NCI-H2029 (cell line): ENCODE measurements around the gene CMYA5.

Experiments
- DNase-seq: peaks from one replicate; lab custom pipeline; 2025; lab: John Stamatoyannopoulos, UW

CMYA5 gene

DNA sequence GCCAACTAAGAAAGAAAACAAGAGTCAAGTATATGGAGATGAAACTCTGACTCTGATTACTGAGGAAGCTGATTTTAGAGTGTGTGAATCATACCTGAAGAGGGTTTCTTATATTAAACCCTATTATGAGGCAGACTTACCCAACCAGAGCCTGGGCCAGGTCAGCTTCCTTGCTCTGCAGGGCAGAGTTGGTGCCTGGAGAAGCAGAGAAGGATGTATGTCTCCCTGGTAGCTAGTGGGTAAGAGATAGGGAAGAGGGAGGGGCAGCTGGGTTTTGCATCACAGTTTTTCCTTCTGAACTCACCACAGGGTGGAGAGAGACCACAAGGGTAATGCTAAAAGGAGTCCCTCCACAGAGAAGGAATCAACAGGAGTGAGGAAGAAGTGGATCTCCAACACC is 104.1 kb downstream of the CMYA5 start:
- no peak for DNase-seq

DNA sequence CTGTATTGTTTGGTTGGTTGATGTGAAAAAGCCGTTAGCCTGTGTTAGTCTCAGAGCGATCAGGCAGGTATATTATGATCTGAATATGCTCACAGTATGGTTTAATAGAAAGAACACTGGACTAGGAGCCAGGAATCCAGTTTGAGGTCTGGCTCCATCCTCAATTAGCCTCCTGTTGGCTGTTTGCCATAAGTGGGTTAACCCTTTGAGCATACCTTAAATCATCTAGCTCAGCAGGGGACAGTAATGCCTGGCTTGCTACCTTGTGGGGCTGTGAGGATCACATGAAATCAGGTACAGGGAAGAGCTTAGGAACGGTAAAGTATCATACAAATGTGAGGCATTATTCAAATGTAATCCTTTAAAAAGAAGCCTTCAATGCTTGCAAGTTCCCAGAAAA is 104.7 kb downstream of the CMYA5 start:
- DNase-seq, result peak; percentile 24

DNA sequence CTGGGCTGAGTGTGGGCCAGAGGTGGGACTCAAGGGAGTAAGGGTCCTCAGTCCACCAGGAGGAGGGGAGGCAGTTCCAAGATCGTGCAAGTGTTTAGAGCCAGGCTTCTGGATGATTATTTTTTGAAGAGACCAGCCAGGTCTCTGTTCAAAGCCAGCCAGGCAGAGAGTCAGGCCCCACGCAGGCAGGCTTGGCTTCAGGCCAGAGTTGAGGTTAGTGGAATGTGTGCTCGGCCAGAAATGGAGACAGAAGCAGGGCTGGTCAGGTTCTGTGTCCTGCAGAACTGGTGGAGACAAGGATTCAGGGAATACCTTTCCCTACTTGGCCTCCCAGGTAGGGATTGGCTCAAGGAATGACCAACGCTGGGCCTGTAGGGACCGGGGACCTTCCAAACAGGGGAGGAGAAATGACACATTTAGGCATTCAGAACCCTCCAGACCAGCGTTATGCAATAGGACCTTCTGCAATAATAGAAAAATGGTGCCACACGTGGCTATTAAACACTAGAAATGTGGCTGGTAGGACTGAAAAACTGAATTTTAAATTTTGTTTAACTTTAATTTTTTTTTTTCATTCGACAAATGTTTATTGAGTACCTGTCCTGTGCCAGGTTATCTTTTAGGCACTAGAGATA is 106.2 kb downstream of the CMYA5 start:
- peak; percentile 20 for DNase-seq

DNA sequence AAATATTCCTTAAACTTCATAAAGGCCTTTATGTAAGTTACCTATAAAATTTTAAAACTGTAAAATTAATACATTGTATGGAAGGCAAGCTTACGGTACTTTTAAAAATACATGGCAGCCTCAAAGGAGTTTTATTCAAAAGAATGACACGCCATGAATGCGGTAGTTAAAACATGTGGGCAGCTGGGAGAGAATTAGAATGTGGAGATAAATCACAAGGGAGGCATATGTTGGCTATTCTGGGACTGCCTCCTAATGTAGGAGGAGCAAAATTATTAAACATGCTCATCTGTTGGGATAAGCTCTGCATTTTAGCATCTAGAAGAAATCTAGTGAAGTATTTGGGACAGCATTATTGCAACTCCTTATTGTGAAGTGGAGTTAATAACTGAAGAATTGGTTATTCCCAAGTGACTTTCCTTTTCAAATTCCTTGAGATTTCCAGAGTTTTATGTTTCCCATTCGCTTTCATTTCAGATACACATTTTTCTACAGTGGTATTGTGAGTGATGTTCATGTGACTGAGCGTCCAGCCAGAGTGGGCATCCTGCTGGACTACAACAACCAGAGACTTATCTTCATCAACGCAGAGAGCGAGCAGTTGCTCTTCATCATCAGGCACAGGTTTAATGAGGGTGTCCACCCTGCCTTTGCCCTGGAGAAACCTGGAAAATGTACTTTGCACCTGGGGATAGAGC is 109.4 kb downstream of the CMYA5 start:
- DNase-seq, result no peak

DNA sequence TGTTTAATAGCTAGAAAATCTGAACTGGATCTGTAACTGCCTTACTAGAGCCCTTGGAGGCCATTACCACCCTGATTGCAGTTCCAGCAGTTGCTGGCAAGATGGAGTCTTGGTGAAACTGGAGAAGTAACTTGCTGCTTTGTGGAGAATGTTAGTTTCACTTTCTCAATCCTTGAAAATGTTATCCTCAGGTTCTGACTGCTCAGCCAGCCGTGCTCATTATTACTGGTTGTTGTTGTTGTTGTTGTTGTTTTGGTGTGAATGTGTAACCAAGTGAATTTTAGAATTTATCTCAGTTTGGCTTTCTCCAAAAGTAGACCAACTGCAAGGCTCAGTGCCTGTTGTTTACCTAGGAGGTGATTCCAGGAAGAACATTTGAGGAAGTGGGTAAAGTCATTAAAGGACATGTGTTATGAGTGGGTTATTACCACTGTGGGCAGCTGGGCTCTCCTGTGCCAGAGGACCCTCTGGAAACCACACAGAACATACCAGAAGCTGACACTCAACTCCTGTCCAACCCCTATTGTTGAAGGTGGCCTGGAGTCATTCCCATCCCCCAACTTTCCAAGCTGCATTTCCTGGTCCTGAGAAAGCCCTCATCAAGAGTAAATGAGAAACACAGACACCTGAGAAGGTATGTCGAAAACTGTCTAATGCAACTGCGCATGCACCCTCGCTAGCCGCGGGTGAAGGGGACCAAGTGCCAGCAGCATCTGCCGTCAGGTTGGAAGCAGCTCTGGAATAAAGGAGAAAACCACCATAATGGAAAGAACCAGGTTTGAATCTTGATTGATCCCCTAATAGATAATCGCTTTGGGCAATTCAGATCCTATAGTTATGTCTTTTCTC is 111.6 kb downstream of the CMYA5 start:
- peak; percentile 95 for DNase-seq

DNA sequence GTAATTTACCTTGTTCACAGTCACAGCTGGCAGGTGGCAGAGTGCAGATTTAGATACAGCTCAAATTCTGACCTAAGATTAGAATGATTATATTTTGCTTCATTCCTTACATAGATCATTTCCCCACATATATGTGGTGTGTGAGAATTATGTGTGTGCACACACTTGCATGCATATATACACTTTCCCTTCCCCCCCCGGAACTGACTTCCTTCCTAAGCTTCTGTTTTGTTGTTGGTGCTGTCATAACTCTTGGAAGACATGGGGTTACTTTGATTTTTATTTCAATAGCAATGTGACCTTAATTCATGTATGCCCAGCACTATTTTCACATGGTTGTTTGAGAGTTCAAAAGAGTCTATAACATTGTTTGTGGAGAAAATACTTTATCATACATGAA is 112.8 kb downstream of the CMYA5 start:
- no peak for DNase-seq

DNA sequence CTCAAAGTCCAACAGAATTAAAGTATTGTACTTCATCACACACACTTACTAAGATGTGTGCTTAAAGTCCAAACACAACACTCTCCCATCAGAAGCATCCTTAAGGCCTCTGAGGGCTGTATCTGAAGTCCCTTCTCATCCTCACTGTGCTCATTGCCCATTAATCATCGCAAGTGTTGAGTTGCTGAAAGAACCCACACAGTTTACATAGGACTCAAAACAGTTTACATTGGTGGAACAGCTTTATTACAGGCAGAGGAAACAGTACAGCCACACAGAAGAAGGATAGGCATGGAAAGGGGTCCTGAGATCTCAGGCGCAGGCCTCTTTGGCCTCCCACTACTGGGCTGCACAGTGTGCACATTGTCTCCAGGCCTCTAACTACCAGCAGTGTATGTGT is 113.4 kb downstream of the CMYA5 start:
- DNase-seq, result no peak

DNA sequence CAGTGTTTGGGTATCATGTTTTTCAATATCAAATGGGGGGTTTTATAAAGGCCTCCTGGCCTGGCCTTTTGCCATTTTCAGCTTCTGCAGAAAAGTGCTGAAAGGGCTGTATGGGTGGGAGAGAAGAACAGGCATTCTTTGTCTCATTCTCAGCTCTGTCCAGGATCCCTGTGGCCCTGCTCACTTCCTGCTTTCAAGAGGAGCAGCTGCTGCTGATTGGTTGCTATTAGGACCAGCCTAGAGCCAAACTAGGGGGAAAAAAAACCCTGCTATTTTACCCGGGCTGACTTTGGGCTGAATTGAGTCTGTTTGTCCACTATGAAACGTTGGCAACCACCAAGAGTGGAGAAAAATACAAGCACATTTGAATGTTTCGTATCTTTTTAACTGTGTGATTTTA is 117.1 kb downstream of the CMYA5 start:
- DNase-seq, result peak; percentile 34

DNA sequence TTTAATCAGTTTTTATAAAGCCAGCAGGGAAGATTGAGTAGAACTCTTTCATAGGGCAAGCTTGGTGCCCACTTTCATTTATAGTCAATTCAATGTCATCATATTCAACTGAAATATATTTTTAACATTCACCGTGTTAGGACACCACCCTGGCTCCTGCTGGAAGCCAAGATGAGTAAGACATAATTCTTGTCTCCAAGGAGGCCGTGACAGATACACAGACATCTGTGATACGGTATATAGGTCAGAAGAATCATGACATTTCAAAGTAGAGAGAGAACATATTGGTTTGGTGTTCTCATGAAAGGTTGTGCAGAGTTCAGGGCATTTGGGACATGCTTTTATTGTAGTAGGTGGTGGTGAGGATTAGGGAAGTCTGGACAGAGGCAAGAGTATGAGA is 120.1 kb downstream of the CMYA5 start:
- no peak for DNase-seq

DNA sequence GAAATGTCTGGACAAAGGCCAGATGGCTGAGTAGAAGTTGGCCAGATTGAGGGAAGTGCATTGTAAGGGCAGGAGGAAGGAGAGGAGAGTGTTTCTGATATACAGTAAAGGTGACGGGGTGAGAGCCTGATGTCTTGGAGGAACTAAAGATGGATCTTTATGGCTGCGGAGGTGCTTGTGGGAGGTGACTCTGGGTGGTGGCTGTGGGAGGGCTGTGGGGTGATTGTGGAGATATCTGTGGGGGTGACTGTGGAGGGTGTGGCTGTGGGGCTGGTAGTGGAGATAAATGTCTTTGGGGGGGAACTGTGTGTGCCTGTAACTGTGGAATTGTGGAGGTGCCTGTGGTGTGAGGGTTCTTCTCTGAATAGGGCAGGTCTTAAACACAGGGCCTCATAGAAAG is 121.4 kb downstream of the CMYA5 start:
- no peak for DNase-seq

DNA sequence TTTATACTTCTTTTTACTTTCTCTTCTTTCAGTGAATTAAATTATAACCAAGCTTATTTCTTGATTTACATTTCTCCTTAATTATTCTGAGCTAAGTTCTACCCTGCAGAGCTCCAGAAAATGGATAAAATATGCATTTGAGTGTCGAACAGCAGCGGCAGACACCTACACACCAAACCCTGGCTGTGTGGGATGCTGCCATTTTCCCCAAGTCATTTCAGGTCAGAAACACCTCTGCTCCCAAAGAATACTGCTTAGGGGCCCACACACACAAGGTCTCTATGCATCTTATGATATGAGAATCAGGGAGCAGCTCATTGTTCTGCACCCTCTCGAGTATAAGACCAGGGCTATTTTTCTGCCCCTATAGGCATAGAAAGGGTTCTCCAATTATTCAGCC is 122.3 kb downstream of the CMYA5 start:
- no peak for DNase-seq

DNA sequence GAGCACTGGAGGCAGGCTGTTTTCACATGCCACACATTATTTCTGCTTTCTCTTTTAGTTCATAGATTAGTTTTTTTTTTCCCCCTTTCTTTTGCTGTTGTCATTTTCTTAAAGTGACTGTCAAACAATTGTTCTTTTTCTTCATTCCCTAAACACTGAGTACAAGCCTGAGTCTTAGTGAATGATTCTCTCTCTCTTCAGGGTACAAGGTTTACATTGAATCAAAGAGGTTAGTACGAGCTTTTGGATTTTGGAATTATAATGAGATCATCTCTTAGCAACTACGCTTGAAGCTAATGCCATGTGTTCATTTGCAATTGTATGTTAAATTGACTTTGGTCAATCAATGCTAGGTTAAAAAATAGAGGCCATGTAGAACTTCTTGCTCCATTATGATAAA is 125.1 kb downstream of the CMYA5 start:
- no peak for DNase-seq

DNA sequence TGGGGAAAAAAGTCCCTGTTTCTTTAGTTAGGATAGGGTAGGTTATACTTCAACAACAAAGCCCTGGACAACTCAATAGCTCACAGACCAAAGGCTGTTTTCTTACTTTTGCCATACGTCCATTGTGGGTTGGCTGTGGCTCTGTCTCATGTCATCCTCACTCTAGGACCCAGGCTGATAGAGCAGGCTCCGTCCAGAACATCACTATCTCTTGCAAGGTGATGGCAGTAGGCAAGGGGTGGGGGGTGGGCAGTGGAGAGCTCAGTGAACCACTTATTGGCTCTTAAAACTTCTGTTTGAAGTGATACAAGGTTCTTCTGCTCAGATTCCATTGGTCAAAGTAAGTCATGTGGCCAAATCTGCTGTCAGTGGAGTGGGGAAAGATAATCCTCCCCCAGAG is 126.4 kb downstream of the CMYA5 start:
- no peak for DNase-seq

DNA sequence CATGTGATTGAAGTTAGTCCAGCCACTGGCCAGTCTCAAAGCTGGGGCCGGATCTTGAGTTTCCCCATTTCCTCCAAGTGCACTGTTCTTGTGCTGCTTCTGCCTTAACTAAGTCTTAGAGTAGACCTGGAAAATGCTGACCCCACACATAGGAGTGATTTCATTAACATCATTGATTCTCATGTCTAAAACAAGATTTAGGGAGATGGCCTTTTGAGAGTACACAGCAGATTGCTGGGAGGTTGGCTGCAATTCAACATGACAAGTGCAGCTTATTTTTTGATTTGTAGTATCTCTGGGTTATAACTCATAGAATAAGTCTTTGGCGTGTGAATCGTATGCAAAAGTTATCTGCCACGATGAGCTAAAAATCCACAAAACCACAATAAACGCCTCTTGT is 131.0 kb downstream of the CMYA5 start:
- no peak for DNase-seq

DNA sequence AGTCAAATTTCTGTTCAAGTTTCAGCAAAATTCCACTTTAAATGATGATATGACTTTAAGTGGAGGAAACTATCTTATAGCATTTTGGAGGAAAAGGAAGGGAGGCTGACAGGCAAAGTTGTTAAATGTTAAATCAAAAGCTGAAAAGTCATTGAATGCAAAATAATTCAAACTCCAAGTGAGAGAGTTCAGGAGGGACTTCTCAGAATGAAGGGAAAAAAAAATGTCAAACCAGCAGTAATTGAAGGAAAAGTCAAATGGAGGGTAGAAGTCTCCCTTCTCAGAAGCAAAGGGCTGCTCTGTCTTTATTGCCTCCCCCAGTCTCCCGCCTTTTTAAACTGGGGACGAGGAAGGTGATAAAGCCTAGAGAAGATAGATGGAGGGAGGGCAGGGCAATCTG is 134.8 kb downstream of the CMYA5 start:
- no peak for DNase-seq

DNA sequence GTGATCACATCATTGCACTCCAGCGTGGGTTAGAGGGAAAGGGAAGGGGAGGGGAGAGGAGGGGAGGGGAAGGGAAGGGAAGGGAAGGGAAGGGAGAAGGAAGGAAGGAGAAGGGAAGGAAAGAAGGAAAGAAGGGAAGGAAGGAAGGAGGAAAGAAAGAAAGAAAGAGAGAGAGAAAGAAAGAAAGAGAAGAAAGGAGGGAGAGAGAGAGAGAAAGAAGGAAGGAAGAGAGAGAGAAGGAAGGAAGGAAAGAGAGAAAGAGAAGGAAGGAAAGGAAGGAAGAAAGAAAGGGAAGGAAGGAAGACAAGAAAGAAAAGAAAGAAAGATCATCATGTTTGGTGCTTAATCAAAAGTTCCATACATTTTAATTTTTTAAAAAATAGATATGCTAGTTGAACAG is 136.2 kb downstream of the CMYA5 start:
- no peak for DNase-seq

DNA sequence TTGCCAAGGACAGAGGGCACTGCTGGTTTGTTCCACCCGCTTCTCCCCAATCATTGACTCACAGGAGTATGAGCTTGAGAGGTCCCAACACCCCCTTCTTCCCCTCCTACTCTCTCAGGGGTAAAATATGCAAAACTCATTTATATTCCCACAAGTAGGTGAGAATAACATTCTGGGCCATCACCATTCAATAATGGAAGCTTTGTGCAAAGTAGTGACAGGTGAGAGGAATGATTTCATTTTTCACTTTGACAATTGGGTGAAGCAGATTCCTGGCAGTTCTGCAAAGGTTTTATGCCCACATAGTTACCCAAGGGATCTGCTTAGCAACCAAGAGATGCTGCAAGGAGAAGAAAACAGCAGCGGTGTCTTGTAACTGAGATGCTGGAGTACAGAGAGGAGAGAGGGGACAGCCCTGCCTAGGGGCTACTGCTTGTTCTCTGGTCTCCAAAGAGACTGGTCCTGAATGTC is 137.6 kb downstream of the CMYA5 start:
- no peak for DNase-seq

DNA sequence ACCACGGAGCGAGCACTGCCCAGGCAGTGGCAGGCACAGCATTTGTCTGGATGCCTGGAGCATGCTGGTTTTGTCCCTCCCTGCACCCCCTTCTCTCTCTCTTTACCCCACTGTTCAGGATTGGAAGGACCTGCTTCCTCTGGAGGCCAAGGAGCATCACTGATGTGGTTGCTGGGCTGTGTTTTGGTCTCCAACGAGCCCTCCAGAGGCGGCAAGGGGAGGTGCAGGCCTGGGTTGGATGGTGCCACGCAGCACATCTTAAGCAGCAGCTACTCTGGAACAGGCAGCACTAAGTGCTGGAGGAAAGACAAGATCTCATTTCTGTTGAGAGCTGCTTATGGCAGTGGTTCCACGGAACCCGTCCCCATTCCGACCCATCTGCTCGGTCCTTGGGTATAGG is 139.6 kb downstream of the CMYA5 start:
- DNase-seq, result no peak

DNA sequence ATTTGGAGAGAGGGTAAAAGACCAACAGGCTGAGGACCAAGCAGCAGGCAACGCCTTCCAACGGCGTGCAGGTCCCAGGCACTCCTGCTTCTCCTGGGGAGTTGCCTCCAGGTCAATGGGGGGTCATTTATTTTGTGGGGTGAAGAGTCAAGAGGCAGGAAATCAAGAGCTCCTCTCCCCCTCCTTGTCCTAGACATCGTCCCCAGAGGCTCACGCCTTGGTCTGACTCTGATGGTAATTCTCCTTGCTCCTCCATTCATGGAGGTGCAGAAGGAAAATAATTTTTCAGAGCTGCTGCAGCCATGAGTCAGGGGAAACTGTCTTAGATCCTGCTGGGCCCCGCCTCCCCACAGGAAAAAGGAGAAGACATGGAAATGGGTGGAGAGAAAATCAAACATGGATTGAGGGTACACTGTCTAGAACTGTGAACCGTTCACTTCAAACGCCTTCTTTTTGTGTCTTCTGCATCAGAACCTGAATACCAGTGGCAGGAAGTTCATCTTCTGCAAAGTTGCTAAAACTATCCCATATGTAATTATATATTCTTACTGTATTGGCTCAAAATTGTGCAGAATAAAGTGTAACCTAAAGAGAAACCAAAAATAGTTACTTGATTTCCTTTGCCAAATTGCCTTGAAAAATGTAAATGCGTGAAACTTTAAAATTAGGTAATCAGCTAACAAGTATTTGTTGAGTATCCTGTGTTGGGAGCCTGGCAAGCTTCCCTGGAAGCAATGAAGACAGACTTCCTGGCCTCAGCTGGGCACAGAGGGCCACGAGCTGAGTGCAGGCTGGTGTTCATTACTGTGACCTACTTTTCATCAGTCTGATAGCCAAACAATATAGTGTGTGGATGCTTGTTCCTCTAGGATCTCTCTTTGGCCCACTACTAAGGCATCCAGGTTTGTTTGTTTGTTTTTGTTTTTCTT is 142.0 kb downstream of the CMYA5 start:
- DNase-seq, result peak; percentile 13

DNA sequence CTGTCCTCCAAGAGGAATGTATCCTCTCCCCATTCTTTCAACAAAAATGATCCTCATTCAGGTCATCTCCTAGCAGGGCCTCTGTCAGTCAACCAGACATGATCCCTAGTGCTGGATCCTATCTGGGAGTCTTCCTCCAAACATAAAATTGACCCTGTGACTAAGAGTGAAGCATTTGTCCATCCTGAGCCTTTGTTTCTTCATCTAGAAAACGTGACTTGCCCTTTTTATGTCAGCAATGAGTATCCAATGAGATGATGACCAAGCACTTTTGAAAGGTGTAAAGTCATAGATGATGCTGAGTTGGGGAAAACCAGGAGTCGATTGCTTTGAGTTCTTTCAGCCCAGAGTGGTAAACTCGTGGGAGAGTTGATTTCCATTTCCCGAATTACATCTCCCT is 143.3 kb downstream of the CMYA5 start:
- no peak for DNase-seq

DNA sequence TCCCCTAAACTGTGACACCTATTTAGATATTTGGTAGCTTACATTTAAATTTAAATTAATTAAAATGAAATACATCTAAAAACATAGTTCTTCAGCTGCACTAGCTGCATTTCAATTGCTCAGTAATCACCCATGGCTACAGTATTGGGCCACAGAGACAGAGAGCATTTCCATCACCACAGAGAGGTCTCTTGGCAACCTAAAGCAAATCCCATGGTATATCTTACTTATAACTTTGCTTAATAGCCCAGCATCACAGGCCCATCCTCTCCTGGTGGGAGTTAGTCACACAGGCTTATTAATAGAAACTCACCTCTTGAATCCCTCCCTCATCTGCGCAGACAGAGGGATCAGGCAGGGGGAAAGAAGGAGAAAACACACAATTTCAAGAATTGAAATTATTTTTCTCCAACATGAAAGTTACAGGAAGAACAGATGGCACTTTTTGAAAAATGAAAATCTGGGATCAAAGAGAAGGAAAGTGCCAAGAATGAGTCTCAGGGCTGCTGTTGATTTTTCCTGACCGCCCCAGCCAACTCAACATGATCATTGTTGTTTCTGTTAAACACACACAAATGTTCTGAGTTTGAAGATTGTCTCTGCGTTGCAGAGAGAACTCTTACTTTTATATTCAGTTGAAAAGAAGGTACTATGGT is 144.6 kb downstream of the CMYA5 start:
- DNase-seq, result no peak
